GM12878 (cell line): Measurements from ENCODE around the gene CDR2L. TPM values are rescaled to one million over a fixed set of nuclear protein-coding genes. Genes with fewer than 3 reads are reported as not detected.
A peak's percentile ranks its signal among the peaks of the same experiment; 100 is the strongest.

ENCODE experiments used
- ATAC-seq: fragments of 200-7000 bp; cut with Tn5 transposase; 3 replicates; pipeline ENCODE4 v1.9.1; 2020; ENCODE audit warnings: mild to moderate bottlenecking, moderate library complexity
- BruUV-seq: library from RNA; stranded (reverse); fragments of 400-500 nt; replicated peaks from 2 replicates; lab custom pipeline; 2021; lab: Mats Ljungman, UMichigan
- CTCF ChIA-PET: fragments of 300-600 bp; sonication (Branson Sonifier 250); formaldehyde crosslinking; extraction: SDS; loops from one replicate; lab custom pipeline; 2021; ENCODE audit warnings: inconsistent platforms; lab: Yijun Ruan, JAX
- POLR2A ChIA-PET: fragments of 350-600 bp; formaldehyde crosslinking; extraction: SDS; loops from one replicate; lab custom pipeline; 2021; ENCODE audit warnings: inconsistent platforms; lab: Charles Lee
- RAD21 ChIA-PET: fragments of 300-600 bp; sonication (Branson Sonifier 250); formaldehyde crosslinking; loops from one replicate; lab custom pipeline; 2023; ENCODE audit warnings: antibody characterized with exemption; ENCODE audit not compliant: unreplicated experiment; lab: Charles Lee
- SMC1A ChIA-PET: fragments of 300-600 bp; sonication (Branson Sonifier 250); formaldehyde crosslinking; loops from one replicate; lab custom pipeline; 2023; ENCODE audit not compliant: unreplicated experiment, uncharacterized antibody; lab: Charles Lee
- DNase-seq: peaks from one replicate; pipeline ENCODE4 v3.0.0-alpha.2; 2011; ENCODE audit warnings: low read depth, low spot score
- FAIRE-seq: peaks from 3 replicates; lab custom pipeline; 2011; peaks lifted over from hg19 to GRCh38; lab: Jason Lieb, UNC
- H2AFZ ChIP-seq: 2 replicates; pipeline ENCODE4 v1.6.0; 2011; ENCODE audit warnings: low read depth, low read length, control low read depth; ENCODE audit not compliant: control insufficient read depth
- H3K27ac ChIP-seq: 2 replicates; pipeline ENCODE4 v1.5.1; 2011; ENCODE audit warnings: control low read depth; ENCODE audit not compliant: control insufficient read depth, insufficient read depth
- H3K27me3 ChIP-seq, 2 experiments: replicated peaks in 1 of 2; 2 replicates each; pipeline versions ENCODE4 v1.6.0 to v1.6.1; 2011; ENCODE audit warnings: low read length in 1 of 2; ENCODE audit not compliant: control insufficient read depth in 2 of 2, insufficient read depth in 2 of 2
- H3K36me3 ChIP-seq, 2 experiments: 2 replicates each; pipeline ENCODE4 v1.5.1; 2011; ENCODE audit warnings: low read length in 1 of 2; ENCODE audit not compliant: control insufficient read depth in 2 of 2, insufficient read depth in 2 of 2
- H3K4me1 ChIP-seq: 2 replicates; pipeline ENCODE4 v1.6.1; 2011; ENCODE audit warnings: mild to moderate bottlenecking, low read length, moderate library complexity, mixed read lengths; ENCODE audit not compliant: control insufficient read depth, insufficient read depth
- H3K4me2 ChIP-seq: 2 replicates; pipeline ENCODE4 v1.6.0; 2011; ENCODE audit warnings: control low read depth; ENCODE audit not compliant: control insufficient read depth, insufficient read depth
- H3K4me3 ChIP-seq: fragments of 200-600 bp; sonication (generic); 2 replicates; pipeline ENCODE4 v1.5.1; 2016
- H3K79me2 ChIP-seq: 2 replicates; pipeline ENCODE4 v1.6.0; 2011; ENCODE audit warnings: low read length; ENCODE audit not compliant: control insufficient read depth, insufficient read depth
- H3K9ac ChIP-seq: 2 replicates; pipeline ENCODE4 v1.8.0; 2011; ENCODE audit warnings: low read length, control low read depth, mixed read lengths; ENCODE audit not compliant: control insufficient read depth, insufficient read depth
- H3K9me3 ChIP-seq: replicated peaks from 3 replicates; pipeline ENCODE4 v1.5.1; 2011; ENCODE audit warnings: mild to moderate bottlenecking, low read length; ENCODE audit not compliant: control insufficient read depth, insufficient read depth
- H4K20me1 ChIP-seq: 2 replicates; pipeline ENCODE4 v1.6.0; 2011; ENCODE audit not compliant: control insufficient read depth, insufficient read depth
- ATF7 ChIP-seq: fragments of 450-650 bp; IDR thresholded peaks from 2 replicates; pipeline ENCODE4 v1.6.1; 2016; ENCODE audit warnings: low read depth, mild to moderate bottlenecking
- BHLHE40 ChIP-seq, 2 experiments: fragments of 450-650 bp in 1 of 2; IDR thresholded peaks; 2 replicates each; pipeline ENCODE4 v1.6.1; 2011 to 2017; ENCODE audit warnings: low read depth in 2 of 2, borderline replicate concordance in 1 of 2, improper control_type of control experiment in 1 of 2, low read length in 1 of 2, mild to moderate bottlenecking in 1 of 2
- GATAD2B ChIP-seq: fragments of 450-650 bp; conservative IDR thresholded peaks from 2 replicates; pipeline ENCODE4 v1.6.1; 2017; ENCODE audit warnings: low read depth, mild to moderate bottlenecking, moderate library complexity
- JUNB ChIP-seq: IDR thresholded peaks from 2 replicates; pipeline ENCODE4 v1.6.1; 2016; ENCODE audit warnings: antibody characterized with exemption, mild to moderate bottlenecking
- KDM1A ChIP-seq: fragments of 200-600 bp; sonication (generic); IDR thresholded peaks from 2 replicates; pipeline ENCODE4 v1.6.1; 2016; ENCODE audit warnings: borderline replicate concordance
- LARP7 ChIP-seq: fragments of 450-650 bp; IDR thresholded peaks from 2 replicates; pipeline ENCODE4 v1.6.1; 2017; ENCODE audit warnings: mild to moderate bottlenecking
- MYB ChIP-seq: fragments of 150-350 bp; IDR thresholded peaks from 2 replicates; pipeline ENCODE4 v1.6.1; 2014; ENCODE audit warnings: mild to moderate bottlenecking, low read depth, low read length, borderline replicate concordance
- NFXL1 ChIP-seq: fragments of 450-650 bp; IDR thresholded peaks from 2 replicates; pipeline ENCODE4 v1.6.1; 2017; ENCODE audit warnings: antibody characterized with exemption, mild to moderate bottlenecking, borderline replicate concordance
- NR2C1 ChIP-seq: fragments of 450-650 bp; IDR thresholded peaks from 2 replicates; pipeline ENCODE4 v1.6.1; 2017; ENCODE audit warnings: antibody characterized with exemption, mild to moderate bottlenecking, moderate library complexity
- POU2F2 ChIP-seq: IDR thresholded peaks from 3 replicates; pipeline ENCODE4 v1.6.1; 2011; ENCODE audit warnings: low read depth, mild to moderate bottlenecking, low read length, borderline replicate concordance
- TAF1 ChIP-seq: IDR thresholded peaks from 2 replicates; pipeline ENCODE4 v1.6.1; 2011; ENCODE audit warnings: mild to moderate bottlenecking, low read depth, low read length, borderline replicate concordance
- TBL1XR1 ChIP-seq: IDR thresholded peaks from 2 replicates; pipeline ENCODE4 v1.6.1; 2012; ENCODE audit warnings: low read depth, low read length, improper control_type of control experiment
- WGBS: methylation state at CpG from one replicate; pipeline ENCODE4 v1.1.6; 2016; ENCODE audit warnings: low lambda C conversion rate; ENCODE audit not compliant: insufficient replicate concordance, insufficient coverage; ENCODE audit errors: missing lambda C conversion rate; 5-methylcytosine and 5-hydroxymethylcytosine counted together
- in situ Hi-C: fragments of 300-500 bp; cut with MboI; formaldehyde crosslinking; loops from 9 replicates; pipeline ENCODE4 v1.14.3; 2018; ENCODE audit warnings: mixed read lengths
- intact Hi-C: fragments of 100-400 bp; cut with micrococcal nuclease; formaldehyde crosslinking; loops from one replicate; pipeline ENCODE4 v1.14.2; 2022; ENCODE audit not compliant: unreplicated experiment
- polyA plus RNA-seq, 11 experiments: library from polyadenylated mRNA; depleted of rRNA in 4 of 11; unstranded in 6 of 11; stranded (reverse) in 5 of 11; fragments of >200 nt; fragmentation: Nextera tagmentation in 4 of 11; fragmentation: Illumina TruSeq in 1 of 11; extraction: Ambion mirVana in 4 of 11; extraction: Trizol in 1 of 11; gene quantifications; 1 replicate in 1 of 11; 2 replicates in 10 of 11; pipeline versions ENCODE4 v1.2.1 to v1.2.3, GENCODE V29; 2011 to 2016; ENCODE audit warnings: inconsistent platforms in 2 of 11, missing spikeins in 2 of 11, low read depth in 1 of 11
- total RNA-seq, 4 experiments: library from RNA; depleted of rRNA in 3 of 4; stranded (reverse); fragments of >200 nt in 3 of 4; fragmentation: Illumina TruSeq in 1 of 4; extraction: Trizol in 1 of 4; gene quantifications; 2 replicates each; pipeline versions ENCODE4 v1.2.1 to v1.2.3, GENCODE V29; 2013 to 2021
- TF ChIP-seq, protein P1 (sequence below), 3 experiments: IDR thresholded peaks in 2 of 3; conservative IDR thresholded peaks in 1 of 3; 2 replicates each; pipeline ENCODE4 v1.5.1; 2011; ENCODE audit warnings: low read depth in 3 of 3, low read length in 3 of 3, mild to moderate bottlenecking in 3 of 3, control low read depth in 2 of 3, moderate library complexity in 2 of 3, inconsistent platforms in 1 of 3, mixed read lengths in 1 of 3; ENCODE audit not compliant: control insufficient read depth in 2 of 3, insufficient read depth in 1 of 3; ENCODE audit errors: extremely low read depth in 1 of 3
- TF ChIP-seq, protein P2 (sequence below): IDR thresholded peaks from 2 replicates; pipeline ENCODE4 v1.6.1; 2011; ENCODE audit warnings: low read depth, low read length, improper control_type of control experiment, borderline replicate concordance
- TF ChIP-seq, protein P3 (sequence below): IDR thresholded peaks from 2 replicates; pipeline ENCODE4 v1.6.1; 2011; ENCODE audit warnings: mild to moderate bottlenecking, low read depth, low read length, moderate library complexity; ENCODE audit not compliant: insufficient replicate concordance

CDR2L gene
- total and polyA plus RNA-seq, 10 of the 15 experiments (the other 5 are each of a cell fraction or from before 2014, with no cell fraction given): 0.03 to 0.18 (median 0.04) TPM; not detected in 6

DNA sequence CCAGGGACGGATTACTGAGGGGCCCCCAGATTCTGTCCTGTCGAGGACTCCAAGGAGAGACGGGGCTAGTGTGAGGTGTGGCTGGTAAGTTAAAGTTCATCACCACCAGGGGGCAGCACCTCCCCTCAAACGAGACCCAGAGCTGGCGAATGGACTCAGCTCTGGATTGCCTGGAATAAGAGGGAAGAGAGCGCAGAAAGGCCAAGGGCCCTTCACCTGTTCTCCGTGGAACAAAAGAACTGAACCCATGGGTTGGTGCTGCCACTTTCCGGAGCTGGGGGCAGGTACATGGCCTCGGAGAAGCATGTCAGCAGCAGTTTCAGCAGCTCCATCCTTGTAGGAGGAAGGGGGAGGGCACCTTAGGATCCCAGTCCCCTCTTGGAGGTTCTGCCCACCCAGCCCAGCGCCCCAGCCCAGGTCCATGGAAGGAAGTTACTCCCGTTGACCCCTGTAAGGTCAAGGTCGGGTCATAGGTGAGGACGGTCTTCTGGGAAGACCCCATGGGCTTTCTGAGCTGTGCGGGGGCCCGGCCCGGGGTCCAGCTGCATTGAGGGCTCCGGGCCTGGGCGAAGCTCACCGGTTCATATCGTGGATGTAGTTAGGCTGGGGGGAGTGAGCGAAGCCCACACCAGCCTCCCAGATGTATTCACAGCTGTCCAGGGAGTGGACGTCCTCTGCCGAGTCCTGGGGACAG is 25.6 kb upstream of the CDR2L start:
- no peaks in the 10 kb centered on the region for H3K79me2 ChIP-seq
- BruUV-seq: no TSS peak
- ATAC-seq (peak; percentile 86), FAIRE-seq (peak; percentile 95), DNase-seq (no peak)
- no peaks in the 10 kb centered on the region for H4K20me1 ChIP-seq
- no peaks in the 10 kb centered on the region; the same call in 1 of the 2 replicates for H3K4me1 ChIP-seq
- H3K27me3 ChIP-seq: no peaks in the 10 kb centered on the region
- RAD21 ChIA-PET: interaction anchor here (0.6 to 4.5 kb wide), 59 partner anchors 10 to 695 kb away, joined by 3 to 127 read pairs (median 6); partner anchors contain the start of genes ARMC7, ATP5PD, CDR2L and FDXR
- SMC1A ChIA-PET: interaction anchor here (0.6 to 7.7 kb wide), 49 partner anchors 11 to 451 kb away, joined by 3 to 74 read pairs (median 6); partner anchors contain the start of genes FDXR, HID1, MIF4GD and MRPL58
- no peaks in the 10 kb centered on the region for H3K36me3 ChIP-seq
- H3K27ac ChIP-seq: no peak overlapping the region
- CTCF ChIA-PET: interaction anchor here (0.7 to 13.8 kb wide), 90 partner anchors 10 to 457 kb away, joined by 3 to 274 read pairs (median 6); partner anchors contain the start of genes ARMC7, CDR2L, FDXR and HID1
- in situ Hi-C loops (loop anchor here (5.0 kb wide), 1 partner anchor 240 kb away; no protein-coding TSS in a partner anchor), intact Hi-C loops (loop anchor here (1.0 to 10.0 kb wide), 5 partner anchors 73 to 453 kb away; no protein-coding TSS in a partner anchor)
- H3K9ac ChIP-seq: no peak overlapping the region
- H3K4me2 ChIP-seq: peak overlapping the region; percentile 8; the same call in 1 of the 2 replicates
- no peak overlapping the region for H3K4me3 ChIP-seq
- POLR2A ChIA-PET: interaction anchor here (0.6 to 1.9 kb wide), 11 partner anchors 26 to 243 kb away, joined by 3 to 7 read pairs (median 4); partner anchors contain the start of genes CDR2L, FDXR and SLC16A5
- WGBS: 24% methylated on average over 23 of the region's 23 CpGs
- no peaks in the 10 kb centered on the region; the same call in 2 of the 3 replicates for H3K9me3 ChIP-seq
- H2AFZ ChIP-seq: no peak overlapping the region; the same call in 1 of the 2 replicates
- no peak for TF ChIP-seq GATAD2B
- no peak for TF ChIP-seq NR2C1
- TF ChIP-seq, protein P1, sequence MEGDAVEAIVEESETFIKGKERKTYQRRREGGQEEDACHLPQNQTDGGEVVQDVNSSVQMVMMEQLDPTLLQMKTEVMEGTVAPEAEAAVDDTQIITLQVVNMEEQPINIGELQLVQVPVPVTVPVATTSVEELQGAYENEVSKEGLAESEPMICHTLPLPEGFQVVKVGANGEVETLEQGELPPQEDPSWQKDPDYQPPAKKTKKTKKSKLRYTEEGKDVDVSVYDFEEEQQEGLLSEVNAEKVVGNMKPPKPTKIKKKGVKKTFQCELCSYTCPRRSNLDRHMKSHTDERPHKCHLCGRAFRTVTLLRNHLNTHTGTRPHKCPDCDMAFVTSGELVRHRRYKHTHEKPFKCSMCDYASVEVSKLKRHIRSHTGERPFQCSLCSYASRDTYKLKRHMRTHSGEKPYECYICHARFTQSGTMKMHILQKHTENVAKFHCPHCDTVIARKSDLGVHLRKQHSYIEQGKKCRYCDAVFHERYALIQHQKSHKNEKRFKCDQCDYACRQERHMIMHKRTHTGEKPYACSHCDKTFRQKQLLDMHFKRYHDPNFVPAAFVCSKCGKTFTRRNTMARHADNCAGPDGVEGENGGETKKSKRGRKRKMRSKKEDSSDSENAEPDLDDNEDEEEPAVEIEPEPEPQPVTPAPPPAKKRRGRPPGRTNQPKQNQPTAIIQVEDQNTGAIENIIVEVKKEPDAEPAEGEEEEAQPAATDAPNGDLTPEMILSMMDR (IDR thresholded peaks at IDR 0.05 in 2 of 3, conservative IDR thresholded peaks at IDR 0.05 in 1 of 3; ENCODE audit: control insufficient read depth in 2 of 3, extremely low read depth in 1 of 3, insufficient read depth in 1 of 3, low read depth in 3 of 3, low read length in 3 of 3): peak; percentile 62 to 83 (median 72)
- TF ChIP-seq LARP7: peak; percentile 11; the same call in 1 of the 2 replicates
- no peak for TF ChIP-seq POU2F2
- TF ChIP-seq JUNB: no peak
- TF ChIP-seq, protein P2, sequence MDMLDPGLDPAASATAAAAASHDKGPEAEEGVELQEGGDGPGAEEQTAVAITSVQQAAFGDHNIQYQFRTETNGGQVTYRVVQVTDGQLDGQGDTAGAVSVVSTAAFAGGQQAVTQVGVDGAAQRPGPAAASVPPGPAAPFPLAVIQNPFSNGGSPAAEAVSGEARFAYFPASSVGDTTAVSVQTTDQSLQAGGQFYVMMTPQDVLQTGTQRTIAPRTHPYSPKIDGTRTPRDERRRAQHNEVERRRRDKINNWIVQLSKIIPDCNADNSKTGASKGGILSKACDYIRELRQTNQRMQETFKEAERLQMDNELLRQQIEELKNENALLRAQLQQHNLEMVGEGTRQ: no peak
- no peak for TF ChIP-seq NFXL1
- no peak for TF ChIP-seq TAF1
- TF ChIP-seq ATF7: no peak
- TF ChIP-seq, protein P3, sequence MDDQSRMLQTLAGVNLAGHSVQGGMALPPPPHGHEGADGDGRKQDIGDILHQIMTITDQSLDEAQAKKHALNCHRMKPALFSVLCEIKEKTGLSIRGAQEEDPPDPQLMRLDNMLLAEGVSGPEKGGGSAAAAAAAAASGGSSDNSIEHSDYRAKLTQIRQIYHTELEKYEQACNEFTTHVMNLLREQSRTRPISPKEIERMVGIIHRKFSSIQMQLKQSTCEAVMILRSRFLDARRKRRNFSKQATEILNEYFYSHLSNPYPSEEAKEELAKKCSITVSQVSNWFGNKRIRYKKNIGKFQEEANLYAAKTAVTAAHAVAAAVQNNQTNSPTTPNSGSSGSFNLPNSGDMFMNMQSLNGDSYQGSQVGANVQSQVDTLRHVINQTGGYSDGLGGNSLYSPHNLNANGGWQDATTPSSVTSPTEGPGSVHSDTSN: no peak
- no peak for TF ChIP-seq BHLHE40 (IDR thresholded peaks at IDR 0.05; ENCODE audit: borderline replicate concordance in 1 of 2, low read depth in 2 of 2, low read length in 1 of 2)
- no peak for TF ChIP-seq MYB
- TF ChIP-seq KDM1A: no peak
- no peak for TF ChIP-seq TBL1XR1
